Endothelial cell of umbilical vein (primary cell): ENCODE measurements around the gene SSR1. TPM values are rescaled to one million over a fixed set of nuclear protein-coding genes. Genes with fewer than 3 reads are reported as not detected.

Experiments used
- BruUV-seq: library from RNA; stranded (reverse); fragments of 400-500 nt; replicated peaks from 2 replicates; lab custom pipeline; 2021; lab: Mats Ljungman, UMichigan
- CTCF ChIA-PET: fragments of 300-600, 350-600 bp; sonication (Branson Sonifier 250); formaldehyde crosslinking; loops from one replicate; lab custom pipeline; 2021; ENCODE audit warnings: antibody characterized with exemption, inconsistent platforms; lab: Charles Lee
- POLR2A ChIA-PET: fragments of 300-600, 350-600 bp; sonication (Branson Sonifier 250); formaldehyde crosslinking; loops from one replicate; lab custom pipeline; 2021; ENCODE audit warnings: antibody characterized with exemption, inconsistent platforms; lab: Charles Lee
- DNase-seq: peaks from one replicate; pipeline ENCODE4 v3.0.0-alpha.2; 2011; ENCODE audit warnings: low read depth, low spot score
- FAIRE-seq: peaks from 2 replicates; lab custom pipeline; 2011; peaks lifted over from hg19 to GRCh38; lab: Jason Lieb, UNC
- H2AFZ ChIP-seq: 2 replicates; pipeline ENCODE4 v1.6.0; 2012; ENCODE audit warnings: low read depth, low read length, control low read depth, inconsistent platforms
- H3K27ac ChIP-seq: 2 replicates; pipeline ENCODE4 v1.5.1; 2011; ENCODE audit warnings: low read depth, mild to moderate bottlenecking, control low read depth, low read length, moderate library complexity; ENCODE audit not compliant: insufficient read depth
- H3K27me3 ChIP-seq, 2 experiments: 2 replicates each; pipeline versions ENCODE4 v1.6.0 to v1.6.1; 2011; ENCODE audit warnings: low read length in 2 of 2, mixed read lengths in 1 of 2; ENCODE audit not compliant: control insufficient read depth in 2 of 2, insufficient read depth in 2 of 2
- H3K36me3 ChIP-seq, 2 experiments: 2 replicates in 1 of 2; 3 replicates in 1 of 2; pipeline ENCODE4 v1.5.1; 2011; ENCODE audit warnings: low read length in 2 of 2, mild to moderate bottlenecking in 1 of 2, moderate library complexity in 1 of 2; ENCODE audit not compliant: control insufficient read depth in 2 of 2, insufficient read depth in 2 of 2; ENCODE audit errors: extremely low read depth in 1 of 2
- H3K4me1 ChIP-seq: 3 replicates; pipeline ENCODE4 v1.5.1; 2011; ENCODE audit warnings: mild to moderate bottlenecking, low read length; ENCODE audit not compliant: control insufficient read depth, insufficient read depth; ENCODE audit errors: extremely low read depth
- H3K4me2 ChIP-seq: 2 replicates; pipeline ENCODE4 v1.6.1; 2011; ENCODE audit warnings: low read length, control low read depth, mixed read lengths; ENCODE audit not compliant: insufficient read depth
- H3K4me3 ChIP-seq, 3 experiments: fragments of 200-600 bp in 1 of 3; sonication (generic), shearing (Covaris generic) in 1 of 3; replicated peaks in 1 of 3; 2 replicates each; pipeline ENCODE4 v1.5.1; 2011 to 2016; ENCODE audit warnings: control low read depth in 3 of 3, low read length in 3 of 3, mild to moderate bottlenecking in 2 of 3, inconsistent platforms in 1 of 3, low read depth in 1 of 3, moderate library complexity in 1 of 3; ENCODE audit not compliant: insufficient read depth in 1 of 3
- H3K79me2 ChIP-seq: 2 replicates; pipeline ENCODE4 v1.6.0; 2012; ENCODE audit warnings: low read length, inconsistent platforms; ENCODE audit not compliant: control insufficient read depth, insufficient read depth
- H3K9ac ChIP-seq: replicated peaks from 2 replicates; pipeline ENCODE3; 2011; ENCODE audit warnings: low read length, control low read depth; ENCODE audit not compliant: insufficient read depth; ENCODE audit errors: extremely low read depth
- H3K9me1 ChIP-seq: replicated peaks from 3 replicates; pipeline ENCODE4 v1.6.0; 2011; ENCODE audit warnings: mild to moderate bottlenecking, low read length; ENCODE audit not compliant: control insufficient read depth, insufficient read depth; ENCODE audit errors: extremely low read depth
- H3K9me3 ChIP-seq: replicated peaks from 2 replicates; pipeline ENCODE4 v1.5.1; 2012; ENCODE audit warnings: low read length, inconsistent platforms; ENCODE audit not compliant: control insufficient read depth, insufficient read depth
- H4K20me1 ChIP-seq: replicated peaks from 2 replicates; pipeline ENCODE3; 2011; ENCODE audit warnings: mild to moderate bottlenecking, low read length; ENCODE audit not compliant: control insufficient read depth, insufficient read depth; ENCODE audit errors: extremely low read depth
- EZH2 ChIP-seq: IDR thresholded peaks from 2 replicates; pipeline ENCODE4 v1.6.1; 2012; ENCODE audit warnings: borderline replicate concordance, low read depth, mild to moderate bottlenecking, moderate library complexity, low read length, inconsistent platforms; ENCODE audit not compliant: severe bottlenecking
- FOS ChIP-seq: IDR thresholded peaks from 2 replicates; pipeline ENCODE4 v1.6.1; 2011; ENCODE audit warnings: mild to moderate bottlenecking, low read length, moderate library complexity, borderline replicate concordance; ENCODE audit not compliant: insufficient read depth
- GATA2 ChIP-seq: IDR thresholded peaks from 2 replicates; pipeline ENCODE4 v1.7.0; 2011; ENCODE audit warnings: low read depth, mild to moderate bottlenecking, moderate library complexity, mixed read lengths, low read length; ENCODE audit not compliant: insufficient read length, insufficient read depth
- JUN ChIP-seq: IDR thresholded peaks from 2 replicates; pipeline ENCODE4 v1.6.1; 2011; ENCODE audit warnings: borderline replicate concordance, low read depth; ENCODE audit not compliant: insufficient read length, insufficient read depth
- MYC ChIP-seq: IDR thresholded peaks from one replicate; pipeline ENCODE4 v1.6.1; 2011; ENCODE audit warnings: mild to moderate bottlenecking, low read depth, low read length
- POLR2A ChIP-seq: IDR thresholded peaks from 2 replicates; pipeline ENCODE4 v1.6.1; 2012; ENCODE audit warnings: low read depth, mild to moderate bottlenecking, control low read depth, low read length
- POLR2AphosphoS5 ChIP-seq: IDR thresholded peaks from 2 replicates; pipeline ENCODE4 v1.6.1; 2012; ENCODE audit warnings: low read depth, mild to moderate bottlenecking, control low read depth, low read length, moderate library complexity; ENCODE audit not compliant: insufficient read depth
- dilution Hi-C: fragments of 300-500 bp; cut with MboI; formaldehyde crosslinking; loops from one replicate; pipeline ENCODE4 v1.15.0; 2019; ENCODE audit warnings: low sequenced_read_pairs; ENCODE audit not compliant: extremely low pct_ligation_motif_present
- intact Hi-C: fragments of 100-400 bp; cut with micrococcal nuclease; formaldehyde crosslinking; loops from one replicate; pipeline ENCODE4 v1.10.0; 2022
- polyA plus RNA-seq, 4 experiments: library from polyadenylated mRNA; depleted of rRNA in 3 of 4; stranded (reverse) in 3 of 4; unstranded in 1 of 4; fragments of >200 nt; gene quantifications; 2 replicates each; pipeline versions ENCODE4 v1.2.1 to v1.2.3, GENCODE V29; 2011 to 2012; ENCODE audit warnings: missing spikeins in 1 of 4
- total RNA-seq: library from RNA; stranded (reverse); gene quantifications from 2 replicates; pipeline ENCODE4 v1.2.3, GENCODE V29; 2021
- TF ChIP-seq, protein P1 (sequence below): IDR thresholded peaks from 2 replicates; pipeline ENCODE4 v1.6.1; 2011; ENCODE audit not compliant: insufficient read depth, insufficient read length
- TF ChIP-seq, protein P2 (sequence below), 2 donors: IDR thresholded peaks; 1 replicate in 1 of 2; 2 replicates in 1 of 2; pipeline ENCODE4 v1.5.1; 2011; ENCODE audit warnings: low read length in 2 of 2, mild to moderate bottlenecking in 2 of 2, moderate library complexity in 2 of 2, control low read depth in 1 of 2, inconsistent platforms in 1 of 2, low read depth in 1 of 2; ENCODE audit not compliant: insufficient read depth in 1 of 2; ENCODE audit errors: extremely low read depth in 1 of 2

Gene SSR1
- total and polyA plus RNA-seq, 2 donors (not counting 3 experiments of a cell fraction or from before 2014, with no cell fraction given): 70.7 to 187 TPM

DNA sequence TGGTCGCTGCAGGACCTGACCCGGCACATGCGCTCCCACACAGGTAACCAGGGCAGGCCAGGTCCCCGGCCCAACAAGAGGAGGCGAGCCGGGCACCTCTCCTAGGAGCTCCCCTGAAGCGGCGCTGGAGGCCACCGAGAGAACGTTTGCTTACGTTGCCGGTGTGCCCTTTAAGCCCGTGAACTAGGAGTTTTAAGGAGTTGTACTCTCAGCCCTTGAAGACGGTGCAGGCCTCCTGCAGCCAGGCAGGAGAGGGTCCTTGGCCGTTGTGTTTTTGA, 65.9 kb downstream of the SSR1 start:
- POLR2A ChIA-PET: no interaction called here
- intact Hi-C loops: no loop called here

More for the DNA sequence above, 65.9 kb downstream of the SSR1 start:
- H3K36me3 ChIP-seq: peaks cover 9 to 44% of the 10 kb centered on the region in 2 experiments
- H4K20me1 ChIP-seq: no peaks in the 10 kb centered on the region
- H3K4me2 ChIP-seq: no peak overlapping the region
- no peak overlapping the region for H2AFZ ChIP-seq
- dilution Hi-C loops: no loop called here
- no peak overlapping the region for H3K9ac ChIP-seq
- H3K4me1 ChIP-seq: no peaks in the 10 kb centered on the region
- H3K9me1 ChIP-seq: no peaks in the 10 kb centered on the region
- CTCF ChIA-PET: interaction anchor here (0.6 kb wide), 1 partner anchor 24 kb away, joined by 3 read pairs; no protein-coding TSS in a partner anchor
- DNase-seq: no peak
- H3K79me2 ChIP-seq: no peaks in the 10 kb centered on the region
- H3K9me3 ChIP-seq: no peaks in the 10 kb centered on the region
- H3K27me3 ChIP-seq: no peaks in the 10 kb centered on the region
- H3K4me3 ChIP-seq: no peak overlapping the region
- no peak overlapping the region for H3K27ac ChIP-seq
- FAIRE-seq: no peak
- TF ChIP-seq, protein P1, sequence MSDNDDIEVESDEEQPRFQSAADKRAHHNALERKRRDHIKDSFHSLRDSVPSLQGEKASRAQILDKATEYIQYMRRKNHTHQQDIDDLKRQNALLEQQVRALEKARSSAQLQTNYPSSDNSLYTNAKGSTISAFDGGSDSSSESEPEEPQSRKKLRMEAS: no peak
- TF ChIP-seq GATA2 (no peak), EZH2 (no peak), POLR2AphosphoS5 (no peak), POLR2A (no peak), MYC (no peak), FOS (no peak), JUN (no peak)
- TF ChIP-seq, protein P2, sequence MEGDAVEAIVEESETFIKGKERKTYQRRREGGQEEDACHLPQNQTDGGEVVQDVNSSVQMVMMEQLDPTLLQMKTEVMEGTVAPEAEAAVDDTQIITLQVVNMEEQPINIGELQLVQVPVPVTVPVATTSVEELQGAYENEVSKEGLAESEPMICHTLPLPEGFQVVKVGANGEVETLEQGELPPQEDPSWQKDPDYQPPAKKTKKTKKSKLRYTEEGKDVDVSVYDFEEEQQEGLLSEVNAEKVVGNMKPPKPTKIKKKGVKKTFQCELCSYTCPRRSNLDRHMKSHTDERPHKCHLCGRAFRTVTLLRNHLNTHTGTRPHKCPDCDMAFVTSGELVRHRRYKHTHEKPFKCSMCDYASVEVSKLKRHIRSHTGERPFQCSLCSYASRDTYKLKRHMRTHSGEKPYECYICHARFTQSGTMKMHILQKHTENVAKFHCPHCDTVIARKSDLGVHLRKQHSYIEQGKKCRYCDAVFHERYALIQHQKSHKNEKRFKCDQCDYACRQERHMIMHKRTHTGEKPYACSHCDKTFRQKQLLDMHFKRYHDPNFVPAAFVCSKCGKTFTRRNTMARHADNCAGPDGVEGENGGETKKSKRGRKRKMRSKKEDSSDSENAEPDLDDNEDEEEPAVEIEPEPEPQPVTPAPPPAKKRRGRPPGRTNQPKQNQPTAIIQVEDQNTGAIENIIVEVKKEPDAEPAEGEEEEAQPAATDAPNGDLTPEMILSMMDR (IDR thresholded peaks at IDR 0.05; ENCODE audit: extremely low read depth in 1 of 2, insufficient read depth in 1 of 2, low read depth in 1 of 2, low read length in 2 of 2): no peak
- BruUV-seq: no TSS peak
